Glutamatergic neuron (in vitro differentiated cells): ENCODE results near the gene ACAP3. TPM values are rescaled to one million over a fixed set of nuclear protein-coding genes. Genes with fewer than 3 reads are reported as not detected.

Experiments used
- DNase-seq: peaks from one replicate; pipeline ENCODE4 v3.0.0; 2022
- H3K27ac Mint-ChIP-seq: one replicate; pipeline ENCODE4 v1.8.0; 2020; ENCODE audit warnings: mild to moderate bottlenecking, mixed read lengths, inconsistent platforms; ENCODE audit not compliant: unreplicated experiment
- H3K27me3 Mint-ChIP-seq: one replicate; pipeline ENCODE4 v1.8.0; 2020; ENCODE audit warnings: mild to moderate bottlenecking, moderate library complexity, mixed read lengths, inconsistent platforms; ENCODE audit not compliant: unreplicated experiment
- H3K36me3 Mint-ChIP-seq: one replicate; pipeline ENCODE4 v1.8.0; 2020; ENCODE audit warnings: mild to moderate bottlenecking, mixed read lengths, inconsistent platforms; ENCODE audit not compliant: unreplicated experiment
- H3K4me1 Mint-ChIP-seq: one replicate; pipeline ENCODE4 v1.8.0; 2020; ENCODE audit warnings: mild to moderate bottlenecking, low read depth, mixed read lengths, inconsistent platforms; ENCODE audit not compliant: unreplicated experiment
- H3K4me3 Mint-ChIP-seq: one replicate; pipeline ENCODE4 v1.8.0; 2020; ENCODE audit warnings: mild to moderate bottlenecking, mixed read lengths, inconsistent platforms; ENCODE audit not compliant: unreplicated experiment
- H3K9me3 Mint-ChIP-seq: one replicate; pipeline ENCODE4 v1.8.0; 2020; ENCODE audit warnings: mild to moderate bottlenecking, moderate library complexity, mixed read lengths, inconsistent platforms; ENCODE audit not compliant: unreplicated experiment
- total RNA-seq: library from RNA; stranded (reverse); fragmentation: NEBNext Ultra II Directional; extraction: Animal tissue kit (Norgen Biotek cat#: 25700); gene quantifications from one replicate; pipeline ENCODE4 v1.2.1, GENCODE V29; 2021; ENCODE audit not compliant: unreplicated experiment
- TF ChIP-seq, protein P1 (sequence below): fragments of 200-600 bp; sonication (generic); IDR thresholded peaks from one replicate; pipeline ENCODE4 v1.5.0; 2021; ENCODE audit not compliant: partially characterized antibody, unreplicated experiment

The ACAP3 gene
- total RNA-seq, 1 donor from 2014 or later = 1,099 TPM

- H3K27ac Mint-ChIP-seq = no peak overlapping the region
- no peaks in the 10 kb centered on the region for H3K36me3 Mint-ChIP-seq
- peaks cover 6% of the 10 kb centered on the region for H3K27me3 Mint-ChIP-seq
- DNase-seq = no peak
- peaks cover 8% of the 10 kb centered on the region for H3K4me1 Mint-ChIP-seq
- H3K9me3 Mint-ChIP-seq = peaks cover 6% of the 10 kb centered on the region
- H3K4me3 Mint-ChIP-seq = peak overlapping the region; percentile 61
- TF ChIP-seq, protein P1, sequence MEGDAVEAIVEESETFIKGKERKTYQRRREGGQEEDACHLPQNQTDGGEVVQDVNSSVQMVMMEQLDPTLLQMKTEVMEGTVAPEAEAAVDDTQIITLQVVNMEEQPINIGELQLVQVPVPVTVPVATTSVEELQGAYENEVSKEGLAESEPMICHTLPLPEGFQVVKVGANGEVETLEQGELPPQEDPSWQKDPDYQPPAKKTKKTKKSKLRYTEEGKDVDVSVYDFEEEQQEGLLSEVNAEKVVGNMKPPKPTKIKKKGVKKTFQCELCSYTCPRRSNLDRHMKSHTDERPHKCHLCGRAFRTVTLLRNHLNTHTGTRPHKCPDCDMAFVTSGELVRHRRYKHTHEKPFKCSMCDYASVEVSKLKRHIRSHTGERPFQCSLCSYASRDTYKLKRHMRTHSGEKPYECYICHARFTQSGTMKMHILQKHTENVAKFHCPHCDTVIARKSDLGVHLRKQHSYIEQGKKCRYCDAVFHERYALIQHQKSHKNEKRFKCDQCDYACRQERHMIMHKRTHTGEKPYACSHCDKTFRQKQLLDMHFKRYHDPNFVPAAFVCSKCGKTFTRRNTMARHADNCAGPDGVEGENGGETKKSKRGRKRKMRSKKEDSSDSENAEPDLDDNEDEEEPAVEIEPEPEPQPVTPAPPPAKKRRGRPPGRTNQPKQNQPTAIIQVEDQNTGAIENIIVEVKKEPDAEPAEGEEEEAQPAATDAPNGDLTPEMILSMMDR = no peak
These were observed 16.4 kb upstream of the ACAP3 start for GRCh38 chr1:1324084-1324523.

DNA sequence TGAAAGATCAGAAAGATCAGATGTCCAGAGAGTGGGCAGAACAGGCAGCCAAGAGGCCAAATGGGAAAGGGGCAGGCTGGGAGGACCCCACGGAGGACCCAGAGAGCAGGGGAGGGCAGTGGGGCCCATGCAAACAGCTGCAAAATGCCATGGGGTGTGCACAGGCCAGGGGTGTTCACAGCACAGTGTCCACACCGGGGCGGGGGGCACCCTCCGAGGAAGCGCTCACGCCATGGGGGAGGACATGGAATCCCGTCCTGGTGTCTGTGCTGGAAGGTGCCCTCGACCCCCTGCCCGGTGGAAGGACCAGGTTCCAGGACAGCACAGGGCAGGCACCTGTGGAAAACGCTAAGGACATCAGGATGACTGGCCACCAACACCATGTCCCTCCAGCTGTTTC lies 15.2 kb upstream of the ACAP3 start:
- H3K36me3 Mint-ChIP-seq = no peaks in the 10 kb centered on the region
- H3K27ac Mint-ChIP-seq = no peak overlapping the region
- H3K27me3 Mint-ChIP-seq = peaks cover 6% of the 10 kb centered on the region
- TF ChIP-seq, protein P1 = no peak
- peaks cover 8% of the 10 kb centered on the region for H3K4me1 Mint-ChIP-seq
- DNase-seq = no peak
- H3K4me3 Mint-ChIP-seq = peak overlapping the region; percentile 85
- H3K9me3 Mint-ChIP-seq = peaks cover 8% of the 10 kb centered on the region

DNA sequence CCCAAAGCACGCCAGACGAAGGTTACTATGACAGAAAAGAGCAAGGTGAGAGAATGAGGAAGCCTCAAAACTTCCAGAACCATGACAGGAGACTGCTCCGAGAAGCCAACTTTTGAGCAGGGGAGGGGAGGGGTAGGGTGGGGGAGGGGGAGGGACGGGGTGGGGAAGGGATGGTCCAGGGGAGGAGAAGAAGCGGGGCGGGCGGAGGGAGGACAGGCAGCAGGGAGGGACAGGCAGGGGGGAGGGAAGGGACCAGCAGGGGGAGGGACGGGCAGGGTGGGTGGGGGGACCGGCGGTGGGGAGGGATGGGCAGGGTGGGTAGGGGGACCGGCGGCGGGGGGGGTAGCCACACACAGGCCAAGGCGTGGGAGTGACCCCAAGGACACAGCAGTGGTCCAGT lies 14.7 kb upstream of the ACAP3 start:
- H3K9me3 Mint-ChIP-seq = peaks cover 8% of the 10 kb centered on the region
- peak overlapping the region; percentile 81 for H3K4me3 Mint-ChIP-seq
- peaks cover 6% of the 10 kb centered on the region for H3K27me3 Mint-ChIP-seq
- TF ChIP-seq, protein P1 = no peak
- peak; percentile 36 for DNase-seq
- peaks cover 9% of the 10 kb centered on the region for H3K4me1 Mint-ChIP-seq
- H3K27ac Mint-ChIP-seq = no peak overlapping the region
- no peaks in the 10 kb centered on the region for H3K36me3 Mint-ChIP-seq

DNA sequence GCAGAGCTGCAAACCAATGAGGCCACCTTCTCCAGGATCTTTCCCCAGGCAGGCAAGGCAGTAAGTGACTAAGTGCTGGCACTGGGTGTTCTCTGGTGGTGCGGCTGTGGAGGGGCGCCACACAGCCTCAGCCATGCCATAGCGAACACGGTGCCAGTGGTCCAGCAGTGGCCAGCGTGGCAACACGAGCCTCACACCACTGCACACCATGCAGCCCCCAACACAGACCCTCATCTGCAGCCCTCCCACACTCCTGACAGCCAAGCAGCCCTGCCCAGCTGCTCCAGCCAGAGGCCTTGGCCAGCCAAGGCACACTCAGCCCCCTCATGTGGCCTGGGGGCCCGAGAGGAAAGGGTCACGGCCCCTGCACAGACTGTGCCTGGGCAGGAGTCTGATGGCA lies 13.7 kb upstream of the ACAP3 start:
- DNase-seq = no peak
- H3K36me3 Mint-ChIP-seq = no peaks in the 10 kb centered on the region
- H3K27ac Mint-ChIP-seq = no peak overlapping the region
- H3K27me3 Mint-ChIP-seq = peaks cover 8% of the 10 kb centered on the region
- TF ChIP-seq, protein P1 = no peak
- H3K4me1 Mint-ChIP-seq = peaks cover 12% of the 10 kb centered on the region
- H3K4me3 Mint-ChIP-seq = no peak overlapping the region
- peaks cover 10% of the 10 kb centered on the region for H3K9me3 Mint-ChIP-seq

- Mint-ChIP-seq H3K4me3 (no peak overlapping the region), H3K4me1 (peaks cover 13% of the 10 kb centered on the region), H3K27me3 (peaks cover 6% of the 10 kb centered on the region), H3K9me3 (peaks cover 12% of the 10 kb centered on the region), H3K36me3 (no peaks in the 10 kb centered on the region), H3K27ac (no peak overlapping the region)
- DNase-seq = no peak
- TF ChIP-seq, protein P1 = no peak
These were observed 13.1 kb upstream of the ACAP3 start for GRCh38 chr1:1320666-1321448.
